K562 (cell line): Measurements from ENCODE around the gene DHX35. TPM values are rescaled to one million over a fixed set of nuclear protein-coding genes. Genes with fewer than 3 reads are reported as not detected.

ENCODE experiments used
- ATAC-seq: fragments of 200-7000 bp; cut with Tn5 transposase; 3 replicates; pipeline ENCODE4 v1.9.1; 2020; ENCODE audit warnings: moderate library complexity
- BruUV-seq: library from RNA; stranded (reverse); fragments of 400-500 nt; replicated peaks from 2 replicates; lab custom pipeline; 2021; lab: Mats Ljungman, UMichigan
- CTCF ChIA-PET: fragments of 300-600 bp; formaldehyde crosslinking; extraction: SDS; loops from one replicate; lab custom pipeline; 2021; ENCODE audit warnings: low intra/inter-chr PET ratio; lab: Yijun Ruan, JAX
- POLR2A ChIA-PET: fragments of 300-600, 350-650 bp; sonication (Branson Sonifier 250); formaldehyde crosslinking; extraction: SDS; loops from one replicate; lab custom pipeline; 2021; ENCODE audit warnings: antibody characterized with exemption, inconsistent platforms; lab: Yijun Ruan, JAX
- DNase-seq, 4 experiments: peaks; one replicate each; pipeline versions ENCODE4 v3.0.0 to v3.0.0-alpha.2; 2011 to 2018; ENCODE audit warnings: low spot score in 3 of 4, mixed read lengths in 3 of 4; ENCODE audit errors: extremely low read depth in 1 of 4
- FAIRE-seq: peaks from 2 replicates; lab custom pipeline; 2011; peaks lifted over from hg19 to GRCh38; lab: Jason Lieb, UNC
- H2AFZ ChIP-seq: 2 replicates; pipeline ENCODE4 v1.6.0; 2011; ENCODE audit warnings: low read depth, low read length, control low read depth, inconsistent platforms
- H3K27ac ChIP-seq: fragments of 200-600 bp; 3 replicates; pipeline ENCODE4 v1.8.0; 2011; ENCODE audit warnings: low read depth, mild to moderate bottlenecking, control low read depth, inconsistent platforms, low read length, moderate library complexity, mixed read lengths; ENCODE audit errors: extremely low read depth
- H3K27me3 ChIP-seq, 2 experiments: fragments of 300-600 bp in 1 of 2; 2 replicates in 1 of 2; 3 replicates in 1 of 2; pipeline versions ENCODE4 v1.6.0 to v1.8.0; 2011; ENCODE audit warnings: inconsistent platforms in 2 of 2, low read length in 2 of 2, mild to moderate bottlenecking in 1 of 2, mixed read lengths in 1 of 2, moderate library complexity in 1 of 2; ENCODE audit not compliant: control insufficient read depth in 2 of 2, insufficient read depth in 2 of 2
- H3K36me3 ChIP-seq: fragments of 300-600 bp; 3 replicates; pipeline ENCODE4 v1.8.0; 2011; ENCODE audit warnings: mild to moderate bottlenecking, low read length, inconsistent platforms; ENCODE audit not compliant: control insufficient read depth, insufficient read depth
- H3K4me1 ChIP-seq, 2 experiments: fragments of 200-600 bp in 1 of 2; replicated peaks in 1 of 2; 2 replicates in 1 of 2; 3 replicates in 1 of 2; pipeline versions ENCODE4 v1.5.1 to v1.8.0; 2011; ENCODE audit warnings: inconsistent platforms in 2 of 2, low read length in 2 of 2, mild to moderate bottlenecking in 1 of 2, mixed read lengths in 1 of 2, moderate library complexity in 1 of 2; ENCODE audit not compliant: control insufficient read depth in 2 of 2, insufficient read depth in 2 of 2
- H3K4me2 ChIP-seq: 2 replicates; pipeline ENCODE4 v1.6.1; 2011; ENCODE audit warnings: low read length, control low read depth, inconsistent platforms, mixed read lengths; ENCODE audit not compliant: insufficient read depth
- H3K4me3 ChIP-seq: fragments of 200-600 bp; sonication (generic), shearing (Covaris generic); 2 replicates; pipeline ENCODE4 v1.5.1; 2016; ENCODE audit warnings: control low read depth, inconsistent platforms
- H3K79me2 ChIP-seq: fragments of 200-600 bp; 3 replicates; pipeline ENCODE4 v1.8.0; 2011; ENCODE audit warnings: low read length, inconsistent platforms; ENCODE audit not compliant: control insufficient read depth, insufficient read depth
- H3K9ac ChIP-seq, 2 experiments: 2 replicates each; pipeline versions ENCODE4 v1.6.0 to v1.6.1; 2011; ENCODE audit warnings: low read depth in 2 of 2, low read length in 2 of 2, control low read depth in 1 of 2, inconsistent platforms in 1 of 2, mild to moderate bottlenecking in 1 of 2, mixed read lengths in 1 of 2; ENCODE audit not compliant: insufficient read depth in 1 of 2
- H3K9me1 ChIP-seq: one replicate; pipeline ENCODE4 v1.6.0; 2011; ENCODE audit warnings: inconsistent platforms, mild to moderate bottlenecking, low read length, moderate library complexity; ENCODE audit not compliant: control insufficient read depth, insufficient read depth
- H3K9me3 ChIP-seq: replicated peaks from 2 replicates; pipeline ENCODE4 v1.5.1; 2011; ENCODE audit warnings: low read depth, low read length, inconsistent platforms; ENCODE audit not compliant: control insufficient read depth, insufficient read depth
- H4K20me1 ChIP-seq: replicated peaks from 2 replicates; pipeline ENCODE4 v1.6.1; 2011; ENCODE audit warnings: low read length, inconsistent platforms, mixed read lengths; ENCODE audit not compliant: control insufficient read depth, insufficient read depth
- CREB1 ChIP-seq, 2 experiments: sonication (generic) in 1 of 2; formaldehyde crosslinking in 1 of 2; IDR thresholded peaks; 2 replicates each; pipeline versions ENCODE4 v1.6.1 to v1.8.0; 2012 to 2022; ENCODE audit warnings: inconsistent platforms in 1 of 2, mild to moderate bottlenecking in 1 of 2, missing genetic modification reagents in 1 of 2, moderate library complexity in 1 of 2
- CREM ChIP-seq: IDR thresholded peaks from 2 replicates; pipeline ENCODE4 v1.6.1; 2014; ENCODE audit warnings: antibody characterized with exemption, low read depth
- L3MBTL2 ChIP-seq: fragments of 450-650 bp; IDR thresholded peaks from 2 replicates; pipeline ENCODE4 v1.6.1; 2016; ENCODE audit warnings: mild to moderate bottlenecking, moderate library complexity
- ZBTB5 ChIP-seq: fragments of 450-650 bp; IDR thresholded peaks from 2 replicates; pipeline ENCODE4 v1.6.1; 2017; ENCODE audit warnings: antibody characterized with exemption
- WGBS: fragments of 100-300 bp; shearing (Covaris generic); methylation state at CpG from one replicate; pipeline ENCODE4 v1.1.6; 2016; ENCODE audit warnings: low coverage, mixed read lengths; ENCODE audit not compliant: insufficient coverage; ENCODE audit errors: missing lambda C conversion rate; 5-methylcytosine and 5-hydroxymethylcytosine counted together
- in situ Hi-C: fragments of 300-500 bp; cut with MboI; formaldehyde crosslinking; loops from 4 replicates; pipeline ENCODE4 v1.15.0; 2018; ENCODE audit warnings: inconsistent platforms, mixed read lengths
- intact Hi-C: fragments of 100-400 bp; cut with micrococcal nuclease; formaldehyde crosslinking; loops from 2 replicates; pipeline ENCODE4 v1.14.2; 2022
- polyA plus RNA-seq, 8 experiments: library from polyadenylated mRNA; depleted of rRNA in 4 of 8; stranded (reverse) in 5 of 8; unstranded in 3 of 8; fragments of >200 nt; fragmentation: Nextera tagmentation in 2 of 8; fragmentation: Illumina TruSeq in 1 of 8; extraction: Ambion mirVana in 2 of 8; extraction: Trizol in 1 of 8; gene quantifications; 2 replicates each; pipeline versions ENCODE4 v1.2.1 to v1.2.3, GENCODE V29; 2011 to 2014; ENCODE audit warnings: inconsistent platforms in 1 of 8, missing spikeins in 1 of 8
- total RNA-seq, 7 experiments: library from RNA; depleted of rRNA in 6 of 7; stranded (reverse); fragments of >200 nt in 6 of 7; fragmentation: Illumina TruSeq in 2 of 7; extraction: Trizol in 2 of 7; gene quantifications; 2 replicates each; pipeline versions ENCODE4 v1.2.1 to v1.2.3, GENCODE V29; 2011 to 2021; ENCODE audit warnings: low replicate concordance in 1 of 7

The DHX35 gene
- total and polyA plus RNA-seq, 9 of the 15 experiments (the other 6 are each of a cell fraction or from before 2014, with no cell fraction given): 6.5 to 25.6 (median 16.9) TPM

DNA sequence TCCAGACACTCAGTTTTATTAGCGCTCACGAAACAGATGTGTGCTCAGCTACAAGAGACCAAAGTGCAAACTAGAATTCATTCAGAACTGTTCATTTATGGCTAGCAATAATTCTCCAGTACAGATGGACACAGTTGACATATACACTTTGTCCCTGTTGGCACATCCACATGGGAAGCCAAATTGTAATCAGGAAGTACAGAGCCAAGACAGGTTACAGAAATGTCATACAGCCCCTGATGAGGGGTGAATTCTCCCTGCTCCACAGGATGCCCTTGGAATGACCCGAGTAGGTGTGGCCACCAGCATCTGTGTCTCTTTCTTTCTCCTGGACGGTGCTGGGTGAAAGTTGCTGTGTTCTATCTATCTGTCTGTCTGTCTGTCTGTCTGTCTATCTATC is 7.6 kb downstream of the DHX35 start (continued):
- no peak for TF ChIP-seq ZBTB5

- no TSS peak for BruUV-seq
- Histone ChIP-seq H3K36me3 (peaks cover 73% of the 10 kb centered on the region), H3K4me3 (no peak overlapping the region), H4K20me1 (no peaks in the 10 kb centered on the region), H3K79me2 (peaks cover 32% of the 10 kb centered on the region), H3K9ac (no peak overlapping the region), H3K4me1 (peaks cover 4 to 15% of the 10 kb centered on the region in 2 experiments; a peak in 3 of 5 replicates), H3K27me3 (no peaks in the 10 kb centered on the region), H3K27ac (no peak overlapping the region), H2AFZ (no peak overlapping the region), H3K9me1 (no peaks in the 10 kb centered on the region), H3K9me3 (no peaks in the 10 kb centered on the region), H3K4me2 (no peak overlapping the region)
- TF ChIP-seq L3MBTL2 (no peak), CREB1 (IDR thresholded peaks at IDR 0.05) (peak; percentile 49; the same call in 1 of the 2 replicates), CREB1 (CRISPR knock-in tag; IDR thresholded peaks at IDR 0.05) (no peak), CREM (peak; percentile 48; the same call in 1 of the 2 replicates)
- in situ Hi-C loops: no loop called here
- ATAC-seq (no peak), FAIRE-seq (no peak), DNase-seq (no peak)
- 86% methylated on average over 1 of the region's 1 CpG for WGBS
- ChIA-PET POLR2A (no interaction called here), CTCF (no interaction called here)
- intact Hi-C loops: no loop called here
These were observed 8.2 kb downstream of the DHX35 start for GRCh38 chr20:38970302-38970701.
